ENCODE measurements around the gene CATSPER3. TPM values are rescaled to one million over a fixed set of nuclear protein-coding genes. Genes with fewer than 3 reads are reported as not detected.
A peak's percentile ranks its signal among the peaks of the same experiment; 100 is the strongest.

Gene CATSPER3
- polyA plus RNA-seq, 3 donors: 0.15 to 0.60 (median 0.52) TPM

DNA sequence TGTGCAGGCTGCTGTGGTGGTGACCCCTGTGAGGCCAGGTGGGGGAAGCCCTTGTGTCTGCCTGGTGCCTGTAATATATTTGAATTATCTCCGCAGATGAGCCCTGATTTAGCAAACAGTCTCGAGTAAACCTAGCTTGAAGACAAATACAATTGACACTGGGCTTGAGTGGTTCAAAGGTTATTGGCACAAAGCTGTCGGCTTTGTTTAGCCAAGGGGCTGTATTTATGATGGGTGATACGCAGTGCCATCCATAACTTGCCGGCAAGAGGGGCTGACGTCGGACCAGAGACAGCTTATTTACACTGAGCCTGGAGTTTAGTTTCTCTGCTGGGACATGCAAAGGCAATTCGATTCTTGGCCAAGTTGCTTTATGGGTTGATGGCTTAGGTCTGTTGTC, 86.3 kb downstream of the CATSPER3 start:
- no peaks in the 10 kb centered on the region for H3K4me1 ChIP-seq (ENCODE audit: control insufficient read depth in 1 of 2, insufficient read depth in 2 of 2, low read length in 2 of 2)
- H3K9ac ChIP-seq (ENCODE audit: insufficient read depth, low read length, poor library complexity, severe bottlenecking): no peak overlapping the region
- Mint-ChIP-seq H3K27me3 (ENCODE audit: low read depth in 3 of 3) (peaks cover 59 to 76% (median 66%) of the 10 kb centered on the region in 3 donors), H3K9me3 (peaks cover 0 to 2% (median 0%) of the 10 kb centered on the region in 7 donors), H3K36me3 (no peaks in the 10 kb centered on the region), H3K27ac (no peak overlapping the region), H3K4me1 (peaks cover 4% of the 10 kb centered on the region), H3K4me3 (peak overlapping the region in 1 of 2 donors; percentile 32)
- no peaks in the 10 kb centered on the region for H3K79me2 ChIP-seq (ENCODE audit: insufficient read depth, low read length)
- no peak for TF ChIP-seq CTCF (IDR thresholded peaks at IDR 0.05)
- no peak overlapping the region for H3K4me3 ChIP-seq (replicated peaks in 1 of 3; ENCODE audit: low read depth in 2 of 3, low read length in 3 of 3)
- no peak for DNase-seq
- H3K27ac ChIP-seq (ENCODE audit: low read depth in 1 of 2, low read length in 2 of 2): no peak overlapping the region
- intact Hi-C loops (cut with micrococcal nuclease): no loop called here
- H4K20me1 ChIP-seq (ENCODE audit: insufficient read depth, low read length): no peaks in the 10 kb centered on the region
- H2AFZ ChIP-seq (ENCODE audit: insufficient read depth, low read depth, low read length, poor library complexity, severe bottlenecking): no peak overlapping the region
- H3K4me2 ChIP-seq (replicated peaks; ENCODE audit: extremely low read depth, low read length, poor library complexity, severe bottlenecking): no peak overlapping the region
- peaks cover 24 to 61% of the 10 kb centered on the region in 2 donors for H3K27me3 ChIP-seq (ENCODE audit: control insufficient read depth in 2 of 2, insufficient read depth in 2 of 2, low read length in 2 of 2)
- peaks cover 0 to 3% of the 10 kb centered on the region in 2 donors for H3K9me3 ChIP-seq (replicated peaks in 1 of 2; ENCODE audit: control insufficient read depth in 1 of 2, insufficient read depth in 1 of 2, low read length in 2 of 2)
- no peaks in the 10 kb centered on the region for H3K36me3 ChIP-seq (replicated peaks in 1 of 2; ENCODE audit: control insufficient read depth in 1 of 2, insufficient read depth in 2 of 2, low read length in 2 of 2)
- 75% methylated on average over 8 of the region's 8 CpGs for WGBS (ENCODE audit: insufficient coverage)

- no peak overlapping the region for H3K9ac ChIP-seq (ENCODE audit: insufficient read depth, low read length, poor library complexity, severe bottlenecking)
- peaks cover 19 to 56% of the 10 kb centered on the region in 2 donors for H3K27me3 ChIP-seq (ENCODE audit: control insufficient read depth in 2 of 2, insufficient read depth in 2 of 2, low read length in 2 of 2)
- H3K36me3 ChIP-seq (replicated peaks in 1 of 2; ENCODE audit: control insufficient read depth in 1 of 2, insufficient read depth in 2 of 2, low read length in 2 of 2): no peaks in the 10 kb centered on the region
- peaks cover 4% of the 10 kb centered on the region for H3K4me1 Mint-ChIP-seq
- no peaks in the 10 kb centered on the region for H4K20me1 ChIP-seq (ENCODE audit: insufficient read depth, low read length)
- H3K27ac ChIP-seq (ENCODE audit: low read depth in 1 of 2, low read length in 2 of 2): no peak overlapping the region
- peaks cover 57 to 75% (median 66%) of the 10 kb centered on the region in 3 donors for H3K27me3 Mint-ChIP-seq (ENCODE audit: low read depth in 3 of 3)
- TF ChIP-seq CTCF (IDR thresholded peaks at IDR 0.05): no peak
- H3K4me3 Mint-ChIP-seq: peak overlapping the region in 1 of 2 donors; percentile 31
- intact Hi-C loops (cut with micrococcal nuclease): no loop called here
- no peaks in the 10 kb centered on the region for H3K4me1 ChIP-seq (ENCODE audit: control insufficient read depth in 1 of 2, insufficient read depth in 2 of 2, low read length in 2 of 2)
- H3K4me2 ChIP-seq (replicated peaks; ENCODE audit: extremely low read depth, low read length, poor library complexity, severe bottlenecking): no peak overlapping the region
- no peak overlapping the region for H2AFZ ChIP-seq (ENCODE audit: insufficient read depth, low read depth, low read length, poor library complexity, severe bottlenecking)
- H3K36me3 Mint-ChIP-seq: no peaks in the 10 kb centered on the region
- no peaks in the 10 kb centered on the region for H3K79me2 ChIP-seq (ENCODE audit: insufficient read depth, low read length)
- no peak overlapping the region for H3K4me3 ChIP-seq (replicated peaks in 1 of 3; ENCODE audit: low read depth in 2 of 3, low read length in 3 of 3)
- 100% methylated on average over 2 of the region's 2 CpGs for WGBS (ENCODE audit: insufficient coverage)
- no peak overlapping the region for H3K27ac Mint-ChIP-seq
- H3K9me3 Mint-ChIP-seq: peaks cover 0 to 2% (median 0%) of the 10 kb centered on the region in 7 donors
- DNase-seq: no peak
- peaks cover 0 to 3% of the 10 kb centered on the region in 2 donors for H3K9me3 ChIP-seq (replicated peaks in 1 of 2; ENCODE audit: control insufficient read depth in 1 of 2, insufficient read depth in 1 of 2, low read length in 2 of 2)
These were observed 86.8 kb downstream of the CATSPER3 start for GRCh38 chr5:135054546-135054945.

Data from CD14-positive monocyte (primary cell).